SU-DHL-6 (cell line): ENCODE data around the gene URAD.
"Not testable (repeated sequence)": the region's sequence is repeated elsewhere in the genome, so short reads cannot be mapped to it uniquely, and the experiment has no call there.

Source experiments
- H2AFZ ChIP-seq: fragments of 200-600 bp; sonication (generic); 2 replicates; pipeline ENCODE4 v1.6.1; 2014; ENCODE audit warnings: low read depth, mild to moderate bottlenecking, moderate library complexity, mixed read lengths, antibody characterized with exemption, low read length; ENCODE audit not compliant: severe bottlenecking
- H3F3A ChIP-seq: fragments of 200-600 bp; shearing (Covaris generic); 2 replicates; pipeline ENCODE4 v1.6.0; 2016; ENCODE audit warnings: antibody characterized with exemption, mild to moderate bottlenecking; ENCODE audit not compliant: insufficient read depth
- H3K27ac ChIP-seq: fragments of 200-600 bp; sonication (generic); 2 replicates; pipeline ENCODE4 v1.5.1; 2016; ENCODE audit warnings: low read depth, mild to moderate bottlenecking, low read length, moderate library complexity, mixed read lengths
- H3K27me3 ChIP-seq: fragments of 200-600 bp; sonication (generic), shearing (Covaris generic); 2 replicates; pipeline ENCODE4 v1.6.0; 2014; ENCODE audit warnings: mild to moderate bottlenecking, low read length
- H3K36me3 ChIP-seq: fragments of 200-600 bp; sonication (generic); 2 replicates; pipeline ENCODE4 v1.6.1; 2014; ENCODE audit warnings: mild to moderate bottlenecking, low read length, mixed read lengths
- H3K4me2 ChIP-seq: fragments of 300-600, 200-600 bp; shearing (Covaris generic), sonication (generic); 2 replicates; pipeline ENCODE4 v1.6.0; 2014; ENCODE audit warnings: low read length, low read depth, mild to moderate bottlenecking; ENCODE audit not compliant: poor library complexity, severe bottlenecking
- H3K4me3 ChIP-seq: fragments of 200-600 bp; sonication (generic); 2 replicates; pipeline ENCODE4 v1.5.1; 2014; ENCODE audit warnings: antibody characterized with exemption, low read length, mild to moderate bottlenecking, mixed read lengths; ENCODE audit not compliant: insufficient read depth, poor library complexity, severe bottlenecking
- H3K79me2 ChIP-seq: fragments of 200-600 bp; sonication (generic); 2 replicates; pipeline ENCODE4 v1.6.1; 2014; ENCODE audit warnings: mild to moderate bottlenecking, low read length, moderate library complexity; ENCODE audit not compliant: insufficient read depth
- H3K9ac ChIP-seq: fragments of 200-600 bp; sonication (generic); 2 replicates; pipeline ENCODE4 v1.7.0; 2014; ENCODE audit warnings: mild to moderate bottlenecking, low read length
- H3K9me2 ChIP-seq: fragments of 200-600 bp; sonication (generic); replicated peaks from 2 replicates; pipeline ENCODE4 v1.6.1; 2014; ENCODE audit warnings: low read length; ENCODE audit not compliant: insufficient read depth
- H3K9me3 ChIP-seq: fragments of 200-600 bp; sonication (generic); 2 replicates; pipeline ENCODE4 v1.6.1; 2014; ENCODE audit warnings: low read length, mixed read lengths; ENCODE audit not compliant: insufficient read depth
- H4K20me1 ChIP-seq: fragments of 200-600 bp; sonication (generic); 2 replicates; pipeline ENCODE4 v1.6.1; 2014; ENCODE audit warnings: low read depth, mild to moderate bottlenecking, antibody characterized with exemption, low read length, moderate library complexity, mixed read lengths
- CTCF ChIP-seq: fragments of 200-600 bp; sonication (generic); IDR thresholded peaks from one replicate; pipeline ENCODE4 v1.5.1; 2017; ENCODE audit warnings: antibody characterized with exemption, mild to moderate bottlenecking, low read length, moderate library complexity; ENCODE audit not compliant: insufficient read depth, poor library complexity, severe bottlenecking
- EZH2phosphoT487 ChIP-seq: fragments of 200-600 bp; sonication (generic), shearing (Covaris generic); conservative IDR thresholded peaks from 2 replicates; pipeline ENCODE4 v1.6.1; 2018; ENCODE audit warnings: mild to moderate bottlenecking, antibody characterized with exemption, low read length, moderate library complexity, mixed read lengths

The URAD gene

GRCh38 chr13:28012896-28013295 lies 24.4 kb upstream of the URAD start:
- H3K4me2 ChIP-seq, result peak overlapping the region; percentile 13
- no peaks in the 10 kb centered on the region for H3K79me2 ChIP-seq
- H3K27me3 ChIP-seq, result no peaks in the 10 kb centered on the region
- H4K20me1 ChIP-seq, result no peaks in the 10 kb centered on the region
- no peaks in the 10 kb centered on the region for H3K9me3 ChIP-seq
- H3K36me3 ChIP-seq, result no peaks in the 10 kb centered on the region
- no peak overlapping the region for H3K27ac ChIP-seq
- H3F3A ChIP-seq, result no peaks in the 10 kb centered on the region
- H2AFZ ChIP-seq, result peak overlapping the region; percentile 27
- H3K9ac ChIP-seq, result no peak overlapping the region
- TF ChIP-seq CTCF (no peak), EZH2phosphoT487 (no peak)
- no peaks in the 10 kb centered on the region for H3K9me2 ChIP-seq
- no peak overlapping the region for H3K4me3 ChIP-seq

GRCh38 chr13:28012383-28012782 lies 23.9 kb upstream of the URAD start:
- H3K4me3 ChIP-seq, result no peak overlapping the region
- H3K27me3 ChIP-seq, result no peaks in the 10 kb centered on the region
- H3K27ac ChIP-seq, result no peak overlapping the region
- no peak overlapping the region for H3K4me2 ChIP-seq
- TF ChIP-seq CTCF (no peak), EZH2phosphoT487 (no peak)
- H3K9me2 ChIP-seq, result no peaks in the 10 kb centered on the region
- H4K20me1 ChIP-seq, result no peaks in the 10 kb centered on the region
- H3K9ac ChIP-seq, result no peak overlapping the region
- H3K9me3 ChIP-seq, result no peaks in the 10 kb centered on the region
- no peaks in the 10 kb centered on the region for H3K36me3 ChIP-seq
- H2AFZ ChIP-seq, result no peak overlapping the region
- H3F3A ChIP-seq, result no peaks in the 10 kb centered on the region
- no peaks in the 10 kb centered on the region for H3K79me2 ChIP-seq

GRCh38 chr13:28010046-28010445 lies 21.6 kb upstream of the URAD start:
- Histone ChIP-seq H3K4me3 (no peak overlapping the region), H3K79me2 (no peaks in the 10 kb centered on the region), H3K4me2 (no peak overlapping the region), H4K20me1 (no peaks in the 10 kb centered on the region), H3K27me3 (no peaks in the 10 kb centered on the region), H3K27ac (no peak overlapping the region), H3K36me3 (no peaks in the 10 kb centered on the region), H2AFZ (no peak overlapping the region), H3K9me3 (no peaks in the 10 kb centered on the region), H3K9me2 (no peaks in the 10 kb centered on the region), H3F3A (no peaks in the 10 kb centered on the region), H3K9ac (no peak overlapping the region)
- TF ChIP-seq CTCF, result no peak
- TF ChIP-seq EZH2phosphoT487, result no peak

- not testable (repeated sequence) for H3K27ac ChIP-seq, H3K9ac ChIP-seq, H3K27me3 ChIP-seq, H3K4me2 ChIP-seq, H3K36me3 ChIP-seq, H3K79me2 ChIP-seq, H3K4me3 ChIP-seq, H4K20me1 ChIP-seq, H2AFZ ChIP-seq, H3K9me2 ChIP-seq, H3F3A ChIP-seq, H3K9me3 ChIP-seq
These were observed 16.5 kb upstream of the URAD start for GRCh38 chr13:28005016-28005415.
